Stimulated activated naive B cell treated with anti-CD40 and anti-IgM and Interleukin-4, amounts not matched to agents 10 μg/mL and 1 μg/mL and 100 μg/mL, for 72 hours (primary cell): ENCODE measurements around the gene PTPRD.

ENCODE experiments used
- ATAC-seq, 2 donors: fragments of 150-1000 bp; cut with Tn5 transposase; replicated peaks; 2 replicates each; pipeline ENCODE4 v1.10.0; 2021; ENCODE audit warnings: moderate library complexity in 1 of 2
- DNase-seq: peaks from one replicate; pipeline ENCODE4 v3.0.0; 2021
- H3K27ac Mint-ChIP-seq: one replicate; pipeline ENCODE4 v1.8.0; 2022; ENCODE audit warnings: mild to moderate bottlenecking, mixed read lengths
- H3K27me3 Mint-ChIP-seq, 2 donors: one replicate each; pipeline ENCODE4 v1.8.0; 2022; ENCODE audit warnings: mixed read lengths in 2 of 2
- H3K36me3 Mint-ChIP-seq, 2 donors: one replicate each; pipeline ENCODE4 v1.8.0; 2022; ENCODE audit warnings: mixed read lengths in 2 of 2, mild to moderate bottlenecking in 1 of 2
- H3K4me1 Mint-ChIP-seq, 2 donors: one replicate each; pipeline ENCODE4 v1.8.0; 2022; ENCODE audit warnings: mixed read lengths in 2 of 2, mild to moderate bottlenecking in 1 of 2
- H3K4me3 Mint-ChIP-seq, 2 donors: one replicate each; pipeline ENCODE4 v1.8.0; 2022; ENCODE audit warnings: mild to moderate bottlenecking in 2 of 2, mixed read lengths in 2 of 2, moderate library complexity in 1 of 2
- H3K9me3 Mint-ChIP-seq, 2 donors: one replicate each; pipeline ENCODE4 v1.8.0; 2022; ENCODE audit warnings: mixed read lengths in 2 of 2, mild to moderate bottlenecking in 1 of 2

PTPRD gene

GRCh38 chr9:9620736-9621135, 992.1 kb downstream of the PTPRD start:
- peaks cover 0 to 4% of the 10 kb centered on the region in 2 donors for H3K27me3 Mint-ChIP-seq

GRCh38 chr9:9615086-9615485, 997.7 kb downstream of the PTPRD start:
- no peak for DNase-seq
- ATAC-seq, result peak; percentile 26 to 27
- H3K9me3 Mint-ChIP-seq, result no peaks in the 10 kb centered on the region
- H3K27ac Mint-ChIP-seq, result no peak overlapping the region
- no peak overlapping the region for H3K4me3 Mint-ChIP-seq
- peaks cover 16 to 24% of the 10 kb centered on the region in 2 donors for H3K4me1 Mint-ChIP-seq
- H3K36me3 Mint-ChIP-seq, result no peaks in the 10 kb centered on the region
- peaks cover 0 to 4% of the 10 kb centered on the region in 2 donors for H3K27me3 Mint-ChIP-seq

More at GRCh38 chr9:9620736-9621135, 992.1 kb downstream of the PTPRD start:
- Mint-ChIP-seq H3K4me1 (no peaks in the 10 kb centered on the region), H3K4me3 (no peak overlapping the region), H3K9me3 (no peaks in the 10 kb centered on the region), H3K36me3 (no peaks in the 10 kb centered on the region), H3K27ac (no peak overlapping the region)
- ATAC-seq (no peak), DNase-seq (no peak)

- no peaks in the 10 kb centered on the region for H3K9me3 Mint-ChIP-seq
- H3K4me1 Mint-ChIP-seq, result peaks cover 16 to 24% of the 10 kb centered on the region in 2 donors
- ATAC-seq (peak; percentile 69 to 73), DNase-seq (no peak)
- no peaks in the 10 kb centered on the region for H3K36me3 Mint-ChIP-seq
- H3K27ac Mint-ChIP-seq, result no peak overlapping the region
- peaks cover 0 to 4% of the 10 kb centered on the region in 2 donors for H3K27me3 Mint-ChIP-seq
- no peak overlapping the region for H3K4me3 Mint-ChIP-seq
Measured at GRCh38 chr9:9614607-9615006, 998.2 kb downstream of the PTPRD start.

GRCh38 chr9:9612755-9613154, 1000.0 kb downstream of the PTPRD start:
- H3K27me3 Mint-ChIP-seq, result no peaks in the 10 kb centered on the region
- H3K4me3 Mint-ChIP-seq, result no peak overlapping the region
- no peak overlapping the region for H3K27ac Mint-ChIP-seq
- H3K9me3 Mint-ChIP-seq, result no peaks in the 10 kb centered on the region
- H3K36me3 Mint-ChIP-seq, result no peaks in the 10 kb centered on the region
- H3K4me1 Mint-ChIP-seq, result peaks cover 16 to 30% of the 10 kb centered on the region in 2 donors
- ATAC-seq (peak; percentile 6 to 35), DNase-seq (no peak)

- peaks cover 16 to 30% of the 10 kb centered on the region in 2 donors for H3K4me1 Mint-ChIP-seq
- peak; percentile 85 to 91 for ATAC-seq
- H3K27ac Mint-ChIP-seq, result no peak overlapping the region
- H3K36me3 Mint-ChIP-seq, result no peaks in the 10 kb centered on the region
- no peaks in the 10 kb centered on the region for H3K9me3 Mint-ChIP-seq
- no peak overlapping the region for H3K4me3 Mint-ChIP-seq
- H3K27me3 Mint-ChIP-seq, result no peaks in the 10 kb centered on the region
- DNase-seq, result peak; percentile 20
Measured at GRCh38 chr9:9612270-9612669, 1000.5 kb downstream of the PTPRD start.

GRCh38 chr9:9605681-9606080, 1007.1 kb downstream of the PTPRD start:
- no peaks in the 10 kb centered on the region for H3K9me3 Mint-ChIP-seq
- no peaks in the 10 kb centered on the region for H3K36me3 Mint-ChIP-seq
- ATAC-seq (no peak), DNase-seq (no peak)
- no peak overlapping the region for H3K27ac Mint-ChIP-seq
- peaks cover 5 to 6% of the 10 kb centered on the region in 2 donors for H3K4me1 Mint-ChIP-seq
- H3K4me3 Mint-ChIP-seq, result no peak overlapping the region
- no peaks in the 10 kb centered on the region for H3K27me3 Mint-ChIP-seq

- no peak overlapping the region for H3K27ac Mint-ChIP-seq
- DNase-seq, result no peak
- no peaks in the 10 kb centered on the region for H3K27me3 Mint-ChIP-seq
- no peaks in the 10 kb centered on the region for H3K36me3 Mint-ChIP-seq
- peaks cover 0 to 5% of the 10 kb centered on the region in 2 donors for H3K4me1 Mint-ChIP-seq
- H3K9me3 Mint-ChIP-seq, result no peaks in the 10 kb centered on the region
- no peak for ATAC-seq
- no peak overlapping the region for H3K4me3 Mint-ChIP-seq
Measured at GRCh38 chr9:9603345-9603744, 1009.5 kb downstream of the PTPRD start.

- DNase-seq, result no peak
- no peak for ATAC-seq
- H3K4me1 Mint-ChIP-seq, result no peaks in the 10 kb centered on the region
- H3K27me3 Mint-ChIP-seq, result peaks cover 0 to 4% of the 10 kb centered on the region in 2 donors
- no peak overlapping the region for H3K4me3 Mint-ChIP-seq
- H3K9me3 Mint-ChIP-seq, result peaks cover 0 to 4% of the 10 kb centered on the region in 2 donors
- no peak overlapping the region for H3K27ac Mint-ChIP-seq
- H3K36me3 Mint-ChIP-seq, result no peaks in the 10 kb centered on the region
Measured at GRCh38 chr9:9598723-9599122, 1014.1 kb downstream of the PTPRD start.

- Mint-ChIP-seq H3K9me3 (peaks cover 0 to 4% of the 10 kb centered on the region in 2 donors), H3K4me3 (no peak overlapping the region), H3K27ac (no peak overlapping the region), H3K4me1 (no peaks in the 10 kb centered on the region), H3K36me3 (no peaks in the 10 kb centered on the region), H3K27me3 (peaks cover 0 to 14% of the 10 kb centered on the region in 2 donors)
- ATAC-seq, result no peak
- no peak for DNase-seq
Measured at GRCh38 chr9:9592104-9592503, 1020.7 kb downstream of the PTPRD start.

GRCh38 chr9:9585920-9586319, 1026.9 kb downstream of the PTPRD start:
- Mint-ChIP-seq H3K27me3 (peaks cover 0 to 7% of the 10 kb centered on the region in 2 donors), H3K4me1 (no peaks in the 10 kb centered on the region), H3K9me3 (no peaks in the 10 kb centered on the region), H3K4me3 (no peak overlapping the region), H3K27ac (no peak overlapping the region), H3K36me3 (no peaks in the 10 kb centered on the region)
- DNase-seq (no peak), ATAC-seq (no peak)

GRCh38 chr9:9574080-9574479, 1038.7 kb downstream of the PTPRD start:
- no peak for DNase-seq
- no peak overlapping the region for H3K4me3 Mint-ChIP-seq
- H3K36me3 Mint-ChIP-seq, result no peaks in the 10 kb centered on the region
- H3K27ac Mint-ChIP-seq, result no peak overlapping the region
- no peaks in the 10 kb centered on the region for H3K4me1 Mint-ChIP-seq
- no peaks in the 10 kb centered on the region for H3K9me3 Mint-ChIP-seq
- no peak for ATAC-seq
- H3K27me3 Mint-ChIP-seq, result no peaks in the 10 kb centered on the region

- DNase-seq (no peak), ATAC-seq (no peak)
- Mint-ChIP-seq H3K36me3 (no peaks in the 10 kb centered on the region), H3K4me1 (no peaks in the 10 kb centered on the region), H3K9me3 (peaks cover 0 to 2% of the 10 kb centered on the region in 2 donors), H3K27ac (no peak overlapping the region), H3K27me3 (peaks cover 0 to 4% of the 10 kb centered on the region in 2 donors), H3K4me3 (no peak overlapping the region)
Measured at GRCh38 chr9:9565700-9566099, 1047.1 kb downstream of the PTPRD start.

- Mint-ChIP-seq H3K27me3 (peaks cover 0 to 4% of the 10 kb centered on the region in 2 donors), H3K4me3 (no peak overlapping the region), H3K4me1 (no peaks in the 10 kb centered on the region), H3K36me3 (no peaks in the 10 kb centered on the region), H3K27ac (no peak overlapping the region), H3K9me3 (peaks cover 0 to 2% of the 10 kb centered on the region in 2 donors)
- DNase-seq (no peak), ATAC-seq (no peak)
Measured at GRCh38 chr9:9563817-9564216, 1049.0 kb downstream of the PTPRD start.

- peak in 1 of 2 donors; percentile 20 for ATAC-seq
- no peak overlapping the region for H3K27ac Mint-ChIP-seq
- H3K36me3 Mint-ChIP-seq, result no peaks in the 10 kb centered on the region
- H3K9me3 Mint-ChIP-seq, result peaks cover 0 to 3% of the 10 kb centered on the region in 2 donors
- no peaks in the 10 kb centered on the region for H3K27me3 Mint-ChIP-seq
- no peaks in the 10 kb centered on the region for H3K4me1 Mint-ChIP-seq
- no peak for DNase-seq
- H3K4me3 Mint-ChIP-seq, result no peak overlapping the region
Measured at GRCh38 chr9:9560382-9561035, 1052.3 kb downstream of the PTPRD start.

GRCh38 chr9:9558907-9559306, 1053.9 kb downstream of the PTPRD start:
- no peaks in the 10 kb centered on the region for H3K4me1 Mint-ChIP-seq
- H3K36me3 Mint-ChIP-seq, result no peaks in the 10 kb centered on the region
- no peaks in the 10 kb centered on the region for H3K27me3 Mint-ChIP-seq
- peaks cover 0 to 3% of the 10 kb centered on the region in 2 donors for H3K9me3 Mint-ChIP-seq
- no peak for ATAC-seq
- no peak overlapping the region for H3K4me3 Mint-ChIP-seq
- no peak overlapping the region for H3K27ac Mint-ChIP-seq
- no peak for DNase-seq
